GM12864 (cell line): ENCODE results near the gene TRIB2.

Source experiments
- DNase-seq: peaks from one replicate; pipeline ENCODE4 v3.0.0-alpha.2; 2011; ENCODE audit warnings: low read depth
- H3K4me3 ChIP-seq: 2 replicates; pipeline ENCODE4 v1.5.1; 2011; ENCODE audit warnings: mild to moderate bottlenecking, low read depth, low read length, control low read depth
- CTCF ChIP-seq: IDR thresholded peaks from 2 replicates; pipeline ENCODE4 v1.5.1; 2011; ENCODE audit warnings: low read depth, mild to moderate bottlenecking, moderate library complexity, low read length, control low read depth, inconsistent platforms; ENCODE audit errors: missing control alignments

The TRIB2 gene

DNA sequence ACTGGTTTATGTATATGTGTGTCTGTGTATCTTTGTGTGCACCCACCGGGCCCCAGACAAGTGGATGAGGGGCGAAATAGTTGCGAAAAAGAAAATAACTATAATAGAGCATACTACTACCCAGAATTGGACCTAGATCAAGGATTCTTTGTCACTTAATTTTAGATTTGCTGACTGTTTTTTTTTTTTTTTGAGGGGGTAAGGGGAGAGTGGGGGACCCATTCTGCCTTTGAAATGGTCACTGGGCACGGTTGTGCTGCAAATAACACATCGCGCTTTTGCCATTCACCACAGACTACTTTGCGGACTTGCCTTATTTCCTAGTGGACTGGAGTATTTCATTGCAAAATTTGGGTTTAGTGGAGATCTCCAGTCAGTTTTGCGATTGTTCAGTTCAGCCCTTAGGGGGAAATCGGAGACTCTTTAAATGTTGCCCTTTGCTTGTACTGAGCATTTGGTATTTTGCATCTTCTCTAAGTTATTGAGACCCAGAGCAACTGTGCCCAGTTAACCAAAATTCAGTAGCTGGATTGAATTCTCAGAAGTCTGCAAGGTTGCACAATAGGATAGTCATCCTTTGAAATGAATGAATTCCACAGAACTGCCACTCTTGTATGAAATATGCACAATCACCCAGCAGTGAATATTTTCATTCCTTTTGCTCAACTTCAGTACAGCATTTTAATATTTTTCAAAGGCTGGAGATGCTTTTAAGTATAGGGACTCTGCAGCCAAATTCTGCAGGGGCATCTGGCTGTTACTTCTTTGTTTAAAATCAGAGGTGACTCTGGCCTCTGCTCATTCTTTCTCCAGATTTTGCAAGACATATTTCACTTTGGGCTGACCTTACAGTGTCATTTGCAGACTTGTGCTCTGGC is 2.9 kb downstream of the TRIB2 start:
- no peak for TF ChIP-seq CTCF
- no peak for DNase-seq
- no peak overlapping the region for H3K4me3 ChIP-seq

- TF ChIP-seq CTCF = no peak
- DNase-seq = no peak
- H3K4me3 ChIP-seq = no peak overlapping the region
Measured at GRCh38 chr2:12720278-12720620, 3.5 kb downstream of the TRIB2 start.

DNA sequence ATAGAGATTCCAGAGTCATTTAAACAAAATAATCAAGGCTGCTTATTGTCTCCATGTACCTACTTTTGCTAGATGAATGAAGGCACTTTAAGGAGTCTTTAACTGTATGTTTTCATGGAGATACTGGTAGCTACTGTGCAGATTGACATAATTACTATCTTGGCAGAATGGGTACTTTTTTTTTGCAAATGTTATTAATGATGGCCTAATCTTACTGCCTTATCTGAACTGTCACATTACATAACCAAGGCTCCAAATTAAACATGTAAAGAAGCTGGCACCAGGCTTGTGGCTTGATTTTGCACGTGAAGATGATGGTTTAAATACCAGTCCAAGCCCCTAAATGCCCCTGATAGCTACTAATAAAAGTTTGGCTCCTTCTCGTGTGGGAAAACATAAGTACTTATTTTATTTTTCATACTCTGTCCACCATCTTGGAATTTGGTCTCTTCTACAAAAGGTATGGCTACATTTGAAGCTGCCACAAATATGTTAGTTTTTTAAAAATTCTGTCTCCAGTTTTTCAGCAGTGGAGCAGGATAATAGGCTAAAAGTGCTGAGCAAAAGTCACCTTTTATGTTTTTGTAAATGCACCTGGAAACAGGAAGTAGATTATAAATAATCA is 4.1 kb downstream of the TRIB2 start:
- no peak overlapping the region for H3K4me3 ChIP-seq
- no peak for TF ChIP-seq CTCF
- no peak for DNase-seq

DNA sequence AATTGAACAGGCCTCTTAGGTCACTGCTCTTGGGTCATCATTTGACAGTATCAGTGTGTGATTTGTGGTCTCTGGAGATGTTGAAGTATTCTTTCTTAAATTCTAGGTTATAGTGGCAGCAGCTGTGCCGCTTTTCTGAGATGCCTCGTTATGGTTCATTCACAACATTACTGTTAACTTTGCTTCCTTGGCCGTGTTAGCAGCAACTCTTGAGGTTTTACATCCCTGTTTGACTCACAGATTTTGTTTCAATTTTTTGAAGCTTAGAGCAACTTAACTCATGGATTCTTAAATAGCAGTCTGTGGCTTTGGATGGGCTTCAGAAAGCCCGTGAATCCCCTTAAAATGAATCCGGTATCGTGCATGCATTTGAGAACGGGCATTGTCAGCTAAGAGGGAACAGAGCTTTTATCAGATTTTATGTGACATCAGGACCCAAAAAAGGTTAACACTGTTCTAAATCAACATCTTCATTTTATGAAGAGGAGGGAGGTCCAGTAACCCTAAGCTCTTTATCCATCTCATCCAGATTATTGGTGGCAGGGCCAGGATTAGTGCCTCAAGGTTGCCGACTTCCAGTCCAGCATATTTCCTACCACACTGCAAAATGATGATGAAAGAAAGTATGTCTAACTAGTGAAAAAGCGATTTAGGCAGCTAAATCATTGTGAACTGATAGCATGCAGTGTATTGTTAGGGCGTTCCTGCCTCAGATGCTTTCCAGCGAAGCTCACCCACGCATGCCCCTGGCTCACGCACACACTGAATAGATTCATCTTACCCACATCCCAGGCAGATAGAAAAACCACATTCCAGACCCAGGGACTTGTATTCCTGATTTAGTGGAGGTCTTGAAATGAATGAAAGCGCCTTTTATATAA is 5.1 kb downstream of the TRIB2 start:
- no peak overlapping the region for H3K4me3 ChIP-seq
- no peak for TF ChIP-seq CTCF
- no peak for DNase-seq

- DNase-seq = no peak
- TF ChIP-seq CTCF = no peak
- no peak overlapping the region for H3K4me3 ChIP-seq
Measured at GRCh38 chr2:12722447-12723316, 5.9 kb downstream of the TRIB2 start.

GRCh38 chr2:12723736-12724463 is 7.2 kb downstream of the TRIB2 start:
- H3K4me3 ChIP-seq = no peak overlapping the region
- no peak for DNase-seq
- TF ChIP-seq CTCF = no peak
